ENCODE data around the gene ATAT1. TPM values are rescaled to one million over a fixed set of nuclear protein-coding genes. Genes with fewer than 3 reads are reported as not detected.
"Not testable (repeated sequence)": the region's sequence is repeated elsewhere in the genome, so short reads cannot be mapped to it uniquely, and the experiment has no call there.

The ATAT1 gene
- total and polyA plus RNA-seq, 9 of the 15 experiments (the other 6 are each of a cell fraction or from before 2014, with no cell fraction given) = 0.65 to 5.8 (median 1.6) TPM

DNA sequence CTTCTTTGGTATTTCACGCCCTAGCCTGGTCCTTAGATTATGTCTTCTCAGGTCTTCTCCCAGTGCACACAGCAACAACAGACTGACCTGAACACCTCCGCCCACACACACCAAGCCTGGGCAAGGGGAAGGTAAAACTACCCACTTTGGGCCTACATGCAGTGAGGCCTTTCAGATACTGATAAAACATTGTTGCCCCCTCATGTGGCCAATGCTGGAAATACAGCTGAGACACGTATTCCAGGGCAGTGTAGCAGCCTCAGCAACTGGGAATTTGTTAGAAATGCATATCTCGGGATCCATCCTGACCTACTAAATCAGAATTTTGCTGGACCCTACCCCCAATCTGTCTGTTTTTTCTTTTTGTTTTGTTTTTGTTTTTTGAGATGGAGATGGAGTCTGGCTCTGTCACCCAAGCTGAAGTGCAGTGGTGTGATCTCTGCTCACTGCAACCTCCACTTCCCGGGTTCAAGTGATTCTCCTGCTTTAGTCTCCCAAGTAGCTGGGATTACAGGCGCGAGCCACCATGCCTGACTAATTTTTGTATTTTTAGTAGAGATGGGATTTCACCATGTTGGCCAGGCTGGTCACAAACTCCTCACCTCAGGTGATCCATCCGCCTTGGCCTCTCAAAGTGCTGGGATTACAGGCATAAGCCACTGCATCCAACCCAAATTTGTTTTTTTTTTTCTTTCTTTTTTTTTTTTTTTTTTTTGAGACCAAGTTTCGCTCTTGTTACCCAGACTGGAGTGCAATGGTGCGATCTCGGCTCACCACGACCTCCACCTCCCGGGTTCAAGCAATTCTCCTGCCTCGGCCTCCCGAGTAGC, 29.1 kb upstream of the ATAT1 start (continued):
- TF ChIP-seq, protein P1, sequence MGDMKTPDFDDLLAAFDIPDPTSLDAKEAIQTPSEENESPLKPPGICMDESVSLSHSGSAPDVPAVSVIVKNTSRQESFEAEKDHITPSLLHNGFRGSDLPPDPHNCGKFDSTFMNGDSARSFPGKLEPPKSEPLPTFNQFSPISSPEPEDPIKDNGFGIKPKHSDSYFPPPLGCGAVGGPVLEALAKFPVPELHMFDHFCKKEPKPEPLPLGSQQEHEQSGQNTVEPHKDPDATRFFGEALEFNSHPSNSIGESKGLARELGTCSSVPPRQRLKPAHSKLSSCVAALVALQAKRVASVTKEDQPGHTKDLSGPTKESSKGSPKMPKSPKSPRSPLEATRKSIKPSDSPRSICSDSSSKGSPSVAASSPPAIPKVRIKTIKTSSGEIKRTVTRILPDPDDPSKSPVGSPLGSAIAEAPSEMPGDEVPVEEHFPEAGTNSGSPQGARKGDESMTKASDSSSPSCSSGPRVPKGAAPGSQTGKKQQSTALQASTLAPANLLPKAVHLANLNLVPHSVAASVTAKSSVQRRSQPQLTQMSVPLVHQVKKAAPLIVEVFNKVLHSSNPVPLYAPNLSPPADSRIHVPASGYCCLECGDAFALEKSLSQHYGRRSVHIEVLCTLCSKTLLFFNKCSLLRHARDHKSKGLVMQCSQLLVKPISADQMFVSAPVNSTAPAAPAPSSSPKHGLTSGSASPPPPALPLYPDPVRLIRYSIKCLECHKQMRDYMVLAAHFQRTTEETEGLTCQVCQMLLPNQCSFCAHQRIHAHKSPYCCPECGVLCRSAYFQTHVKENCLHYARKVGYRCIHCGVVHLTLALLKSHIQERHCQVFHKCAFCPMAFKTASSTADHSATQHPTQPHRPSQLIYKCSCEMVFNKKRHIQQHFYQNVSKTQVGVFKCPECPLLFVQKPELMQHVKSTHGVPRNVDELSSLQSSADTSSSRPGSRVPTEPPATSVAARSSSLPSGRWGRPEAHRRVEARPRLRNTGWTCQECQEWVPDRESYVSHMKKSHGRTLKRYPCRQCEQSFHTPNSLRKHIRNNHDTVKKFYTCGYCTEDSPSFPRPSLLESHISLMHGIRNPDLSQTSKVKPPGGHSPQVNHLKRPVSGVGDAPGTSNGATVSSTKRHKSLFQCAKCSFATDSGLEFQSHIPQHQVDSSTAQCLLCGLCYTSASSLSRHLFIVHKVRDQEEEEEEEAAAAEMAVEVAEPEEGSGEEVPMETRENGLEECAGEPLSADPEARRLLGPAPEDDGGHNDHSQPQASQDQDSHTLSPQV (IDR thresholded peaks at IDR 0.05) = peak; percentile 50; the same call in 1 of the 2 replicates
- TF ChIP-seq DEAF1 (CRISPR knock-in tag; IDR thresholded peaks at IDR 0.05) (peak; percentile 37; the same call in 1 of the 2 replicates), REST (IDR thresholded peaks at IDR 0.05; ENCODE audit: borderline replicate concordance) (peak; percentile 69), ZNF316 (IDR thresholded peaks at IDR 0.05) (peak; percentile 11; the same call in 1 of the 2 replicates), MLLT1 (IDR thresholded peaks at IDR 0.05) (peak; percentile 38 to 54; a peak in 2 of 4 replicates), CREM (IDR thresholded peaks at IDR 0.05; ENCODE audit: low read depth) (peak; percentile 69), POLR2AphosphoS2 (IDR thresholded peaks at IDR 0.05; ENCODE audit: low read length) (peak; percentile 89)
- TF ChIP-seq REST (CRISPR knock-in tag; IDR thresholded peaks at IDR 0.05; ENCODE audit: low read depth) = not testable (repeated sequence)

All from K562 (cell line).